A673 (cell line): ENCODE data around the gene TPH2. TPM values are rescaled to one million over a fixed set of nuclear protein-coding genes. Genes with fewer than 3 reads are reported as not detected.

Experiments used
- BruUV-seq: library from RNA; stranded (reverse); fragments of 400-500 nt; replicated peaks from 2 replicates; lab custom pipeline; 2021; lab: Mats Ljungman, UMichigan
- CTCF ChIA-PET: fragments of 300-600 bp; sonication (Branson Sonifier 250); formaldehyde crosslinking; loops from one replicate; lab custom pipeline; 2022; ENCODE audit warnings: antibody characterized with exemption; lab: Charles Lee
- POLR2A ChIA-PET: fragments of 300-600 bp; sonication (Branson Sonifier 250); formaldehyde crosslinking; loops from one replicate; lab custom pipeline; 2022; ENCODE audit warnings: antibody characterized with exemption; ENCODE audit not compliant: low non-redundant PET; lab: Charles Lee
- DNase-seq: peaks from one replicate; pipeline ENCODE4 v3.0.0-alpha.2; 2015; ENCODE audit warnings: low spot score
- H3K27ac ChIP-seq: fragments of 200-600 bp; sonication (generic); 2 replicates; pipeline ENCODE4 v1.5.1; 2016; ENCODE audit warnings: mixed run types, low read depth, mild to moderate bottlenecking, mixed read lengths, antibody characterized with exemption, low read length; ENCODE audit not compliant: poor library complexity, severe bottlenecking
- H3K27me3 ChIP-seq: fragments of 200-600 bp; sonication (generic); replicated peaks from 2 replicates; pipeline ENCODE4 v1.6.1; 2017; ENCODE audit warnings: mixed run types, low read depth, mild to moderate bottlenecking, mixed read lengths, antibody characterized with exemption, low read length; ENCODE audit not compliant: insufficient read depth, poor library complexity
- H3K36me3 ChIP-seq: fragments of 200-600 bp; sonication (generic); 2 replicates; pipeline ENCODE4 v1.6.1; 2016; ENCODE audit warnings: mixed run types, mild to moderate bottlenecking, mixed read lengths, antibody characterized with exemption, low read length; ENCODE audit not compliant: insufficient read depth, poor library complexity, severe bottlenecking
- H3K4me1 ChIP-seq: fragments of 200-600 bp; sonication (generic); 2 replicates; pipeline ENCODE4 v1.6.1; 2017; ENCODE audit warnings: mixed run types, mild to moderate bottlenecking, mixed read lengths, antibody characterized with exemption, low read length; ENCODE audit not compliant: insufficient read depth, poor library complexity, severe bottlenecking
- H3K4me3 ChIP-seq: fragments of 200-600 bp; sonication (generic); 2 replicates; pipeline ENCODE4 v1.5.1; 2016; ENCODE audit warnings: low read depth, mixed run types, mild to moderate bottlenecking, mixed read lengths, low read length; ENCODE audit not compliant: poor library complexity, severe bottlenecking
- H3K9me3 ChIP-seq: fragments of 200-600 bp; sonication (generic); 2 replicates; pipeline ENCODE4 v1.6.1; 2016; ENCODE audit warnings: mixed run types, low read depth, mild to moderate bottlenecking, mixed read lengths, antibody characterized with exemption, low read length; ENCODE audit not compliant: poor library complexity, severe bottlenecking
- EZH2 ChIP-seq: fragments of 200-600 bp; sonication (generic); IDR thresholded peaks from 2 replicates; pipeline ENCODE4 v1.6.1; 2017; ENCODE audit warnings: borderline replicate concordance, low read depth, mild to moderate bottlenecking, mixed read lengths, antibody characterized with exemption, low read length; ENCODE audit not compliant: poor library complexity, severe bottlenecking
- intact Hi-C: fragments of 100-400 bp; cut with micrococcal nuclease; formaldehyde crosslinking; loops from one replicate; pipeline ENCODE4 v1.10.0; 2022; ENCODE audit not compliant: unreplicated experiment
- total RNA-seq: library from RNA; stranded (reverse); gene quantifications from 2 replicates; pipeline ENCODE4 v1.2.3, GENCODE V29; 2021
- TF ChIP-seq, protein P1 (sequence below): fragments of 300-800, 200-600 bp; sonication (generic); conservative IDR thresholded peaks from 2 replicates; pipeline ENCODE4 v1.5.1; 2017; ENCODE audit warnings: low read depth, mild to moderate bottlenecking, antibody characterized with exemption, low read length, moderate library complexity, mixed read lengths

Gene TPH2
- total RNA-seq, 1 experiment from 2014 or later = 0.82 TPM

DNA sequence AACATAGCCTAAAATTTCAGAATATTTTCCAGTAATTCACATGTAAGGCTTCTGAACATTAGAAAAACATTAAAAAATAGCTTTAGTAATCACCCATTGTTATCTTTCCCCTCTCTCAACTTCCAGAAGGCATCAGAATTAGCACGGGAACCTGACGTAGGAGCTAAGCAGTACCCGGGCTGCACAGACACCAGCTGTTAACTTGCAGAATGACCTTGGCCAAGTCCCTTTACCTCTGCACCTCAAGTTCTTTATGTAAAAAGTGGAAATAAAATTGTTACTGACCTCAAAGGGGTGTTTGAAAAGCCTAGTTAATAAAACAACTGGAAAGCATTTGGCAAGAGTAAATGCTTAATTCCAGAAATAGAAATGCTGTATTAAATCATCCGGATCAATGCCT is 7.2 kb downstream of the TPH2 start:
- TF ChIP-seq EZH2 = no peak
- TF ChIP-seq, protein P1, sequence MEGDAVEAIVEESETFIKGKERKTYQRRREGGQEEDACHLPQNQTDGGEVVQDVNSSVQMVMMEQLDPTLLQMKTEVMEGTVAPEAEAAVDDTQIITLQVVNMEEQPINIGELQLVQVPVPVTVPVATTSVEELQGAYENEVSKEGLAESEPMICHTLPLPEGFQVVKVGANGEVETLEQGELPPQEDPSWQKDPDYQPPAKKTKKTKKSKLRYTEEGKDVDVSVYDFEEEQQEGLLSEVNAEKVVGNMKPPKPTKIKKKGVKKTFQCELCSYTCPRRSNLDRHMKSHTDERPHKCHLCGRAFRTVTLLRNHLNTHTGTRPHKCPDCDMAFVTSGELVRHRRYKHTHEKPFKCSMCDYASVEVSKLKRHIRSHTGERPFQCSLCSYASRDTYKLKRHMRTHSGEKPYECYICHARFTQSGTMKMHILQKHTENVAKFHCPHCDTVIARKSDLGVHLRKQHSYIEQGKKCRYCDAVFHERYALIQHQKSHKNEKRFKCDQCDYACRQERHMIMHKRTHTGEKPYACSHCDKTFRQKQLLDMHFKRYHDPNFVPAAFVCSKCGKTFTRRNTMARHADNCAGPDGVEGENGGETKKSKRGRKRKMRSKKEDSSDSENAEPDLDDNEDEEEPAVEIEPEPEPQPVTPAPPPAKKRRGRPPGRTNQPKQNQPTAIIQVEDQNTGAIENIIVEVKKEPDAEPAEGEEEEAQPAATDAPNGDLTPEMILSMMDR = no peak
- ChIA-PET CTCF (no interaction called here), POLR2A (no interaction called here)
- Histone ChIP-seq H3K27ac (no peak overlapping the region), H3K9me3 (no peaks in the 10 kb centered on the region), H3K36me3 (no peaks in the 10 kb centered on the region), H3K4me1 (peaks cover 8% of the 10 kb centered on the region), H3K4me3 (no peak overlapping the region), H3K27me3 (no peaks in the 10 kb centered on the region)
- no TSS peak for BruUV-seq
- intact Hi-C loops = no loop called here
- DNase-seq = no peak

DNA sequence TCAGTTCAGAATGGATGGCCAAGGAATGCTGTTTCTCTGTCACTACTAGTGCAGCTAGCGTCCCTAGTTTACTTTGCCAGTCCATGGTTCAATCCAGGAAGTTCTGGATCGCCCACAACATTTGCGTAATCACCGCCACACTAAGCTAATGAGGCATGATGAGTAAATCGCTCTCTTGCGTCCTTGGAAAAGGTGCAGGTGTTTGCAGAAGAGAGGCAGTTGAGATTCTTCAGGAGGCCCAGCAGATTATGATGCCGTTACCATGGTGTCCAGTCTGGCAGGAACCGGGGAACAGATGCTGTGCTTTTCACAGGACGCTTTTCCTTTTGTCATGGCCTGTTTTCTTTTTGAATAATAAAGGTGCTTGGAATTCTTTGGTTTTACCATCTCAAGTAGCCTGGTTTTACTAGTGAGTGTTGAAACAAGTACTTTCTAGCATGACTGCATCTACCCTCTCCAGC is 9.0 kb downstream of the TPH2 start:
- no peaks in the 10 kb centered on the region for H3K9me3 ChIP-seq
- no peak overlapping the region for H3K4me3 ChIP-seq
- BruUV-seq = no TSS peak
- H3K36me3 ChIP-seq = no peaks in the 10 kb centered on the region
- ChIA-PET CTCF (no interaction called here), POLR2A (no interaction called here)
- peaks cover 7% of the 10 kb centered on the region for H3K4me1 ChIP-seq
- H3K27ac ChIP-seq = no peak overlapping the region
- DNase-seq = no peak
- intact Hi-C loops = no loop called here
- no peak for TF ChIP-seq EZH2
- TF ChIP-seq, protein P1 = no peak
- H3K27me3 ChIP-seq = no peaks in the 10 kb centered on the region

DNA sequence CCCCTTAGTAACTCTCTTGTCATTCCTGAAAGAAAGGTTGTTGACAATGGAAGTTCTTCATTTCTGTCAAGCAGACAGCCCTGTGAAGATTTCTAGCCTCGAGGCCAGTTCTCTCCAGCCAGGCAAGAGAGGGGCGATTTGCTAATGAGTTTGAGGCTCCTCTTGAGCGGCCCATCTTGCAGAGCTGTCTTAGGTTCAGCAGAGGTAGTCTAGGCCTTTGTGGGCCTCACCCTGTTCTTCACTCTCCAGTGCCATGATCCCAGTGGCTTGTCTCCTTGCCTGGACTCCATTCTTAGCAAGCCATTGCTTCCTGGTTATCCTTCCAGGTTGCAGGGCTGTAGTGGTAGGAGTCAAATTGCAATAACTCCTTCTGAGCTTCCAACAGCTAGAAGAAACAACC is 9.7 kb downstream of the TPH2 start:
- Histone ChIP-seq H3K27ac (no peak overlapping the region), H3K36me3 (no peaks in the 10 kb centered on the region), H3K4me1 (peaks cover 8% of the 10 kb centered on the region), H3K4me3 (no peak overlapping the region), H3K9me3 (no peaks in the 10 kb centered on the region), H3K27me3 (no peaks in the 10 kb centered on the region)
- intact Hi-C loops = no loop called here
- DNase-seq = no peak
- BruUV-seq = no TSS peak
- ChIA-PET CTCF (no interaction called here), POLR2A (no interaction called here)
- TF ChIP-seq EZH2 = no peak
- TF ChIP-seq, protein P1 = no peak
